Measurements from ENCODE around the gene CTSS.

The CTSS gene

DNA sequence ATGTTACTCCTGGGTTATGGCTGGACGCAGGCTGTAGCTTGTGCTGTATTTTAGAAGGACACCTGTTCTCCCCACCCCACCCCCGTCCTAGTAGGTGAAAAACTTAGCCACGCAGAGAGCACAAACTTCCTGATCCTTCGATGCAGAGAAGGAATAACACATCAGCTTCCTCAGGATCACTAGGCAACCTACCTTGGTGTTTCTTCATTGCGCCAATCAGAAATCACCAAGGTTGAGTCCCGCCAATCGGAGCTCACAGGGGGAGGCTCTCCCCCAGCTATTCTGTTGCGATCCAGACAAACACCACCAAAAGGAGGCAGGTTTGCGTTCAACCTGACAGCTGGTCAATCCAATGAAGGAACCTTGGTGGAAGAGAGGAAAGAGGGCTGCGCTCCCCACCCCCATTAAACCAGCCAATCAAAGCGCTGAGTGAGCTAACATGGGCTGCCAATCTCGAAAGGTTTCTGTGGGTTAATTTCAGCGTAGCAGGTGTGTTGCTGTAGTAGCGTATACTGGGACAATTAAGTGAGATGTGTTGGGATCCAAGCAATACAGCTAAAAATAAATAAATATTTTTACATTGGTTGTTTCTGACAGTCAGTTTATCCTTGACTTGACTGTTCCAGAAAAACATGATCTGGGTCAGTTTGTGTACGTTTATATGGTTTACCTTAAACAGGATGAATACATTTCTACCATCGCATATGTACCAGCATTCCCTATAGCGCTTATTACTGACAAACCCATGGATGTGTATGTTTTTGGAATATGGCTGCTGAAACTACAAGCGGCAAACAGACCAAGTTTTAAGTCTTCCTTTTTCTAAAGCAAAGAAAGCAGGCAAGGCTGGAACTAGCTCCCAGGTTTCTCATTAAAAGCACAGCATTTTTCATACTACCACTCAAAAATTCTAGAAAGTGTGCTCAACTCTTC, 68.3 kb downstream of the CTSS start, which contains the start of gene GOLPH3L:
GOLPH3L (minus strand) TSS at position 160 of the 933 bp plus-strand sequence. CDS start 2,316 bp downstream, outside the sequence.
- CTCF ChIA-PET, result interaction anchor here (0.6 to 1.3 kb wide), 8 partner anchors 10 to 136 kb away, joined by 3 to 6 read pairs (median 3); partner anchors contain the start of gene HORMAD1
- H3K4me3 ChIP-seq (ENCODE audit: low read depth, low read length), result peak within 1 kb of the TSS; percentile 83
- POLR2A ChIA-PET, result interaction anchor here (0.6 to 1.1 kb wide), 2 partner anchors 10 to 118 kb away, joined by 3 to 5 read pairs; partner anchors contain the start of gene MCL1
- TF ChIP-seq, protein P1, sequence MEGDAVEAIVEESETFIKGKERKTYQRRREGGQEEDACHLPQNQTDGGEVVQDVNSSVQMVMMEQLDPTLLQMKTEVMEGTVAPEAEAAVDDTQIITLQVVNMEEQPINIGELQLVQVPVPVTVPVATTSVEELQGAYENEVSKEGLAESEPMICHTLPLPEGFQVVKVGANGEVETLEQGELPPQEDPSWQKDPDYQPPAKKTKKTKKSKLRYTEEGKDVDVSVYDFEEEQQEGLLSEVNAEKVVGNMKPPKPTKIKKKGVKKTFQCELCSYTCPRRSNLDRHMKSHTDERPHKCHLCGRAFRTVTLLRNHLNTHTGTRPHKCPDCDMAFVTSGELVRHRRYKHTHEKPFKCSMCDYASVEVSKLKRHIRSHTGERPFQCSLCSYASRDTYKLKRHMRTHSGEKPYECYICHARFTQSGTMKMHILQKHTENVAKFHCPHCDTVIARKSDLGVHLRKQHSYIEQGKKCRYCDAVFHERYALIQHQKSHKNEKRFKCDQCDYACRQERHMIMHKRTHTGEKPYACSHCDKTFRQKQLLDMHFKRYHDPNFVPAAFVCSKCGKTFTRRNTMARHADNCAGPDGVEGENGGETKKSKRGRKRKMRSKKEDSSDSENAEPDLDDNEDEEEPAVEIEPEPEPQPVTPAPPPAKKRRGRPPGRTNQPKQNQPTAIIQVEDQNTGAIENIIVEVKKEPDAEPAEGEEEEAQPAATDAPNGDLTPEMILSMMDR (IDR thresholded peaks at IDR 0.05; ENCODE audit: insufficient read depth, low read length, missing control alignments), result peak; percentile 28
- DNase-seq (ENCODE audit: low read depth, low spot score), result peak; percentile 88

- TF ChIP-seq, protein P1 (IDR thresholded peaks at IDR 0.05; ENCODE audit: insufficient read depth, low read length, missing control alignments), result no peak
- CTCF ChIA-PET, result interaction anchor here (0.6 to 1.3 kb wide), 7 partner anchors 9 to 136 kb away, joined by 3 to 6 read pairs (median 3); partner anchors contain the start of gene HORMAD1
- POLR2A ChIA-PET, result interaction anchor here (1.1 kb wide), 1 partner anchor 117 kb away, joined by 5 read pairs; the partner anchor contains the start of gene MCL1
- H3K4me3 ChIP-seq (ENCODE audit: low read depth, low read length), result peak overlapping the region; percentile 83
- DNase-seq (ENCODE audit: low read depth, low spot score), result no peak
Measured at GRCh38 chr1:150696590-150696989, 69.0 kb downstream of the CTSS start.

DNA sequence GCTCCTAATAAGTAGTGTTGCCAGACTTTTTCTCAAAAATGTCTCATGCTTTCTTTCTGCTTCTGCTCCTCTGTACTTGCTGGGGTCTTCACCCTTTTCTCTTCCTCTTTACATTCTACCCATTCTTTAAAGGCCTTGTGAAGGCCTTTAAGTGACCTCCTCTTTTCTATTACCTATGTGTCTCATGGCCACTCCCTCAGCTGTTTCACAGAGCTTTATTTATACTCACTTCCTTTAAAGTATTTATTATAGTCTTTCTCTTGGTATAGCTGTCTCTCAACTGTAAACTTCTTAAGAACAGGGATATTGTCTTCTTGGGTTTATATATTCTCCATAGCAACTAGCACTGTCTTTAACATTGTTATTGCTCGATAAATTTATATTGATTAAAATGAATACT, 69.4 kb downstream of the CTSS start:
- CTCF ChIA-PET, result interaction anchor here (0.6 to 1.3 kb wide), 4 partner anchors 9 to 133 kb away, joined by 3 to 6 read pairs (median 4); no protein-coding TSS in a partner anchor
- peak overlapping the region; percentile 83 for H3K4me3 ChIP-seq (ENCODE audit: low read depth, low read length)
- TF ChIP-seq, protein P1 (IDR thresholded peaks at IDR 0.05; ENCODE audit: insufficient read depth, low read length, missing control alignments), result no peak
- POLR2A ChIA-PET, result interaction anchor here (1.1 kb wide), 1 partner anchor 116 kb away, joined by 5 read pairs; the partner anchor contains the start of gene MCL1
- no peak for DNase-seq (ENCODE audit: low read depth, low spot score)

DNA sequence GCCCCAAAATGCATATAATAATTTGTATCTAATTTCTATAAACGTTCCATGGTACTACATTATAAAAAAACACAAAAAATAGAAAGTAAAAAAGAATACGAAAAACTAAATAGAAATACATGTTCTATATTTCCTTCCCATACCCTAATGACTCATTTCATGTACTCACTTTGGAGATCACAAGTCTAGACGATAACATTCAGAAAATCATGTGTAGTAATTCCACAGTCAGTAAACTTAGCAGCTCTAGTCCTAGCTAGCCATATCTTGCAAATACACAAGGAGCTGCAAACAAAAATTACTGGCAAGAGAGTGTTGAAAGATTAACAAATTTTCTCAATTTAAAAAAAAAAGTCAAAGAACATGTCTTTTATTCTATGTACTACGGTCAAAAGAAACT, 70.0 kb downstream of the CTSS start:
- ChIA-PET POLR2A (no interaction called here), CTCF (no interaction called here)
- H3K4me3 ChIP-seq (ENCODE audit: low read depth, low read length), result no peak overlapping the region

DNA sequence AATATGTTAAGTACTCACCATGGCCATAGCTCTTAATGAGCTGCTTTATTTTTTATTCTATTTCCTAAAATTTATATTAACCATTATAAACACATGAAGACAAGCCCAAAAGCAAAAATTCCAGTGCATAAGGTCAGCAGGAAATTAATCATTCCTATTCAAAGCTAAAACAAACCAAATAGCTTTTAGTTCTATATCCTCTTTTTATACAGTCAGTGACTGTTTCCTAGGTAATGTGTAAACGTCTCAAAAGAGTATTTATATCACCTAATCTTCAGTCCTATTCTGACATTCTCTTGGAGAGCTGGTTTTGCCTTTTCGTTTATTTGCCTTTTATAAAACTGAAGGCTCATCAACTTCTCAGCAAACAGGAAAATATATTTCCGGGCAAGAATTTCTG, 72.9 kb downstream of the CTSS start:
- ChIA-PET POLR2A (no interaction called here), CTCF (interaction anchor here (1.3 to 1.6 kb wide), 2 partner anchors 120 to 132 kb away, joined by 5 to 7 read pairs; no protein-coding TSS in a partner anchor)
- TF ChIP-seq, protein P1 (IDR thresholded peaks at IDR 0.05; ENCODE audit: insufficient read depth, low read length, missing control alignments), result no peak
- no peak overlapping the region for H3K4me3 ChIP-seq (ENCODE audit: low read depth, low read length)
- DNase-seq (ENCODE audit: low read depth, low spot score), result no peak

More for the DNA sequence above, 70.0 kb downstream of the CTSS start:
- TF ChIP-seq, protein P1 (IDR thresholded peaks at IDR 0.05; ENCODE audit: insufficient read depth, low read length, missing control alignments), result no peak
- DNase-seq (ENCODE audit: low read depth, low spot score), result no peak

- DNase-seq (ENCODE audit: low read depth, low spot score), result no peak
- ChIA-PET POLR2A (no interaction called here), CTCF (no interaction called here)
- H3K4me3 ChIP-seq (ENCODE audit: low read depth, low read length), result no peak overlapping the region
- TF ChIP-seq, protein P1 (IDR thresholded peaks at IDR 0.05; ENCODE audit: insufficient read depth, low read length, missing control alignments), result no peak
Measured at GRCh38 chr1:150688763-150689162, 76.8 kb downstream of the CTSS start.

Measured in AG04449 (cell line).